ENCODE data around the gene MYOCD.

DNA sequence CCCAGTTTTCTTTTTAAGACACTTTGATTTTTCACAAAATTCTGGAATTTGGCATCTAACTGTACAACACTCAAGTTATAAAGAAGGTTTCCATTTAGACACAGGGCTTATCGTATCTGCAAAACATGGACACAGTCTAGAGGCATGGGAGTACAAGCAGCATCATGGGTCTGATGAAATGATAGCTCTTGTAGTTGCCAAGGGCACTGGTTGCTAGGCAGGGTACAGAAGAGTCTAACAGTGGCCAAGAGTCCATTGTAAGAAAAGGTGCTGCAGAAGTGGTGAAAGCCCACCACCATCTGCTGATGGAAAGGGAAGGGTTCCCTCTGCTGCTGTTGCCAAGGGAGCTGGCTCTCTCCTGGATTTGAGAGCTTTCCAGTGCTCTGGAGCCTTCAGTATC, 20.8 kb downstream of the MYOCD start:
- no peak for TF ChIP-seq POLR2AphosphoS5 (IDR thresholded peaks at IDR 0.05; ENCODE audit: low read depth, low read length)
- TF ChIP-seq, protein P1, sequence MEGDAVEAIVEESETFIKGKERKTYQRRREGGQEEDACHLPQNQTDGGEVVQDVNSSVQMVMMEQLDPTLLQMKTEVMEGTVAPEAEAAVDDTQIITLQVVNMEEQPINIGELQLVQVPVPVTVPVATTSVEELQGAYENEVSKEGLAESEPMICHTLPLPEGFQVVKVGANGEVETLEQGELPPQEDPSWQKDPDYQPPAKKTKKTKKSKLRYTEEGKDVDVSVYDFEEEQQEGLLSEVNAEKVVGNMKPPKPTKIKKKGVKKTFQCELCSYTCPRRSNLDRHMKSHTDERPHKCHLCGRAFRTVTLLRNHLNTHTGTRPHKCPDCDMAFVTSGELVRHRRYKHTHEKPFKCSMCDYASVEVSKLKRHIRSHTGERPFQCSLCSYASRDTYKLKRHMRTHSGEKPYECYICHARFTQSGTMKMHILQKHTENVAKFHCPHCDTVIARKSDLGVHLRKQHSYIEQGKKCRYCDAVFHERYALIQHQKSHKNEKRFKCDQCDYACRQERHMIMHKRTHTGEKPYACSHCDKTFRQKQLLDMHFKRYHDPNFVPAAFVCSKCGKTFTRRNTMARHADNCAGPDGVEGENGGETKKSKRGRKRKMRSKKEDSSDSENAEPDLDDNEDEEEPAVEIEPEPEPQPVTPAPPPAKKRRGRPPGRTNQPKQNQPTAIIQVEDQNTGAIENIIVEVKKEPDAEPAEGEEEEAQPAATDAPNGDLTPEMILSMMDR (IDR thresholded peaks at IDR 0.05), result no peak
- TF ChIP-seq, protein P2, sequence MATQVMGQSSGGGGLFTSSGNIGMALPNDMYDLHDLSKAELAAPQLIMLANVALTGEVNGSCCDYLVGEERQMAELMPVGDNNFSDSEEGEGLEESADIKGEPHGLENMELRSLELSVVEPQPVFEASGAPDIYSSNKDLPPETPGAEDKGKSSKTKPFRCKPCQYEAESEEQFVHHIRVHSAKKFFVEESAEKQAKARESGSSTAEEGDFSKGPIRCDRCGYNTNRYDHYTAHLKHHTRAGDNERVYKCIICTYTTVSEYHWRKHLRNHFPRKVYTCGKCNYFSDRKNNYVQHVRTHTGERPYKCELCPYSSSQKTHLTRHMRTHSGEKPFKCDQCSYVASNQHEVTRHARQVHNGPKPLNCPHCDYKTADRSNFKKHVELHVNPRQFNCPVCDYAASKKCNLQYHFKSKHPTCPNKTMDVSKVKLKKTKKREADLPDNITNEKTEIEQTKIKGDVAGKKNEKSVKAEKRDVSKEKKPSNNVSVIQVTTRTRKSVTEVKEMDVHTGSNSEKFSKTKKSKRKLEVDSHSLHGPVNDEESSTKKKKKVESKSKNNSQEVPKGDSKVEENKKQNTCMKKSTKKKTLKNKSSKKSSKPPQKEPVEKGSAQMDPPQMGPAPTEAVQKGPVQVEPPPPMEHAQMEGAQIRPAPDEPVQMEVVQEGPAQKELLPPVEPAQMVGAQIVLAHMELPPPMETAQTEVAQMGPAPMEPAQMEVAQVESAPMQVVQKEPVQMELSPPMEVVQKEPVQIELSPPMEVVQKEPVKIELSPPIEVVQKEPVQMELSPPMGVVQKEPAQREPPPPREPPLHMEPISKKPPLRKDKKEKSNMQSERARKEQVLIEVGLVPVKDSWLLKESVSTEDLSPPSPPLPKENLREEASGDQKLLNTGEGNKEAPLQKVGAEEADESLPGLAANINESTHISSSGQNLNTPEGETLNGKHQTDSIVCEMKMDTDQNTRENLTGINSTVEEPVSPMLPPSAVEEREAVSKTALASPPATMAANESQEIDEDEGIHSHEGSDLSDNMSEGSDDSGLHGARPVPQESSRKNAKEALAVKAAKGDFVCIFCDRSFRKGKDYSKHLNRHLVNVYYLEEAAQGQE (IDR thresholded peaks at IDR 0.05; ENCODE audit: insufficient read depth in 1 of 2, low read depth in 2 of 2, low read length in 1 of 2), result no peak

All from Panc1 (cell line).